ENCODE results near the gene OR2L8.

OR2L8 gene

GRCh38 chr1:247992986-247993385 is 44.3 kb downstream of the OR2L8 start:
- no peak for DNase-seq (ENCODE audit: low spot score)

- no peak for DNase-seq (ENCODE audit: low spot score)
Measured at GRCh38 chr1:247998811-247999210, 50.2 kb downstream of the OR2L8 start.
